GM18861 (cell line): Measurements from ENCODE around the gene EFHD2.
"Not testable (repeated sequence)": the region's sequence is repeated elsewhere in the genome, so short reads cannot be mapped to it uniquely, and the experiment has no call there.

Experiments used
- ATAC-seq: cut with Tn5 transposase; IDR thresholded peaks from one replicate; pipeline ENCODE4 v1.9.1; 2021; ENCODE audit not compliant: unreplicated experiment

Gene EFHD2, protein sequence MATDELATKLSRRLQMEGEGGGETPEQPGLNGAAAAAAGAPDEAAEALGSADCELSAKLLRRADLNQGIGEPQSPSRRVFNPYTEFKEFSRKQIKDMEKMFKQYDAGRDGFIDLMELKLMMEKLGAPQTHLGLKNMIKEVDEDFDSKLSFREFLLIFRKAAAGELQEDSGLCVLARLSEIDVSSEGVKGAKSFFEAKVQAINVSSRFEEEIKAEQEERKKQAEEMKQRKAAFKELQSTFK

DNA sequence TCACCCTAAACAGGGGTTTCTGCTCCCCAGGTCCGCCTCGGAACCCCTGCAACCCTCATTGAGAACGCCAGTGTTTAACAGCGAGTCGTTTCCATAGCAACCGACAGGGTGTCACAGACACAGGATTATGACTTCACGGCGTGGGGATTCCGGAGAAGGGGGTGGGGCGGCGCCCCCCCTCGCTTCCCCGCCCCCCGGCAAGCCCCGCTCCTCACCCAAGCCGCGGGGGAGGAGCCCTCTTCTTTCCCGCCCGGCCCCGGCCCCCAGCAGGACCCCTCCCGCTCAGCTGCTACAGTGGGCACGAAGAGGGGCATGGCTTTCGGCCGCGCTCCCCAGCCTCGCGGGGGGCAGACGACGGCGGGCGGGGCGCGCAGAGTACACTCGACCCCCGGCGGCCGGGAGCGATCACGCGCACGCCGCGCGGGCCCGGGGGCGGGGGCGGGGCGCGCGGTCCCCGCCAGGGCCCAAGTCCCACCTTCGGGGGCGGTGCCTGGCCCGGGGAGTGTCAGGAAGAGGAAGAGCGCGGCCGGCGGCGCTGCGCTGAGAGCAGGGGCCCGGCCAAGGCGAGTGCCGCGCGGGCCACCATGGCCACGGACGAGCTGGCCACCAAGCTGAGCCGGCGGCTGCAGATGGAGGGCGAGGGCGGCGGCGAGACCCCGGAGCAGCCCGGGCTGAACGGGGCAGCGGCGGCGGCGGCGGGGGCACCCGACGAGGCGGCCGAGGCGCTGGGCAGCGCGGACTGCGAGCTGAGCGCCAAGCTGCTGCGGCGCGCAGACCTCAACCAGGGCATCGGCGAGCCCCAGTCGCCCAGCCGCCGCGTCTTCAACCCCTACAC, at the start of gene EFHD2:
EFHD2 (plus strand) TSS at position 501 of the 835 bp plus-strand sequence; CDS start at position 585, 84 bp downstream.
- ATAC-seq = peak; percentile 59

DNA sequence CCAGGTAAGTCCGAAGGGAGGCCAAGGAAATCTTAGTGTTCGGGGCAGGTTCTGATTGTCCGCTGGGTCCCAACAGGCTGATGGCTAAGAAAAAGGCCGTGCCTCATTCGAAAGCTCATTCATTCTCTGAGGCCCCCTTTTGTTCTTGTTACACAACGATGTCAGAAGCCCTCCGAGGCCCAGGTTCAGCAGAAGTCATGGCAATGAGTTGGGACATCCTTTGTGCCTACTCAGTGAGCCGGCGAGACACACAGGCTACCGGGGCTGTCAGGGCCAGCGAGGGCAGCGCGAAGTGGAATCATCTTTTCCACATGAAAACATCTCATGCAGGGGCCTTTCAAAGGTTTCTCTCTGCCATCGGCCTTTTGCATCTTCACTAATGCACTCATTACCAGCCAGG, 49.0 kb upstream of the EFHD2 start:
- no peak for ATAC-seq

GRCh38 chr1:15362096-15362736, 47.5 kb upstream of the EFHD2 start:
- no peak for ATAC-seq

GRCh38 chr1:15362737-15363128, 47.0 kb upstream of the EFHD2 start:
- ATAC-seq = no peak

- ATAC-seq = no peak
These were observed 44.9 kb upstream of the EFHD2 start for GRCh38 chr1:15364740-15365139.

DNA sequence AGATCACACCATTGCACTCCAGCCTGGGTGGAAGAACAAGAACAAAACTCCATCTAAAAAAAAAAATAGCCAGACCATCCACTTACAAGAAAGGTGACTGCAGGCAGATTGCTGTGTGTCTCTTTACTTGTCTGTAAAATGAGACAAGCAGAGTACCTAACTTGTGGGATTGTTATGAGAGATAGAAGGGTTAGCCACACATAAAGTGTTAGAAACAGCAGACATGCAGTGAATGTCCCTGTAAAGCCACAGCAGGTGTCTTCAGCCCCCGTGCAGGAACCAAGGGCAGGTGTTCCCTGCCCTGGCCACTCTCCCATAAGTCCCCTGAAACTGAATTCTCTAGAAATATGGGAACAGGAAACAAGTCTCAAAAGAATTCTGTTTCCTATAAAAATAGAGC, 40.8 kb upstream of the EFHD2 start:
- no peak for ATAC-seq

DNA sequence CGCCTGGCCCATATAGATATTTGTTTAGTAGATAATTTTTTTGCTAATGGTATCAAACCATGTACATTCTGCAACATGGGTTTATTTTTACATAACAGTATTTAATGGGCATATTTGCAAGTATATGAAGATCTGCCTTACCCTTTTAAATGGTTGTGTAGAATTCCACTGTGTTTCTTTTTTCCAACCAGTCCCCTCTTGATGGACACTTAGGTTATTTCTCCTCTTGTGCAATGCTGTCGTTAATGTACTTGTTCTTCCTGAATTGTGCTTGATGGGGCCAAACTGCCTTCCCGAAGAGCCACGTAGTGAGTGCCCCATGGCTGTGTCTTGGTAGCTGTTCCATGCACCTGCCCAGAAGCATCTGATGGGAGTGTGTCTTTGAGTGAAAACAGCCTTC, 39.4 kb upstream of the EFHD2 start:
- ATAC-seq = no peak

- ATAC-seq = no peak
These were observed 38.7 kb upstream of the EFHD2 start for GRCh38 chr1:15370781-15371520.

DNA sequence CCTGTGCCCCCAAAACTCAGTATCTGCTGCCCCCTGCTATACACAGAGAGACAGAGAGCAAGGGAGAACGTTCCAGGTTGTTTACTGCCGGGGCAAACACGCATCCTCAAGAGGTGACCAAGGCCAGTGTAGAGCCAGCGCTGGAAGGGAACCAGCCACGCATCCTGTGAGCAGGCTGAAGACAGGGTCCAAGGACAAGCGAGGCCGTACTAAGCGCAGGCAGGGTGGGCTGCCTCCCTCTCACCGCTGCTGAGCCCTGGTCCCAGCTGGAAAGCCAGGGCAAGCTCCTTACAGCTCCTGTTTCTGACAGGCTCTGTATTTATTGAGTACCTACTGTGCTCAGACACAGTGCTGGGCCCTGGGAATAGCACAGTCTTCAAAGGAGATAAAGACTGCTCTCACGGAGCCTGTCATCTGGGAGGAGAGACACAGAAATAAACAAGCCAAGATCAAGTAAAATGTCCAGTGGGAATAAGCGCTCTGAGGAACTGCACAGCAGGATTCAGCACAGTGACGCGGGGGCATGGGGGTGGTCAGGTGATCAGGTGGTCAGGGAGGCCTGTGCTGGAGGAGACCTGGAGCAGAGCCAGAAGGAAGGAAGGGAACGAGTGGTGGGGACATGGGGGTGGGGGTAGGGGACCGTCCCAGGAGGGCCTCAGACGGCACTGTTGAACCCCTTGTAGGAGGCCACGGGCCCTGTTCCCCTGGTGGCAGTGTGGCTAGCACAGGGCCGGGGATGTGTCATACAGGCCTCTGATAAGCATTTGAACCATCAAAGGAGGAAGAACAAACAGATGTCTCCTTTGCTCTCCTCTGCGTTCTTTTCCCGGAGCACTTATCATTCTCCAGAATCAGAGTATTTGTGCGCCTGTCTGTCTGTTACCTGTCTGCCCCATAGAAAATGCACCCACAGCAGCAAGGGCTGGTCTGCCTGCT, 37.8 kb upstream of the EFHD2 start:
- no peak for ATAC-seq

DNA sequence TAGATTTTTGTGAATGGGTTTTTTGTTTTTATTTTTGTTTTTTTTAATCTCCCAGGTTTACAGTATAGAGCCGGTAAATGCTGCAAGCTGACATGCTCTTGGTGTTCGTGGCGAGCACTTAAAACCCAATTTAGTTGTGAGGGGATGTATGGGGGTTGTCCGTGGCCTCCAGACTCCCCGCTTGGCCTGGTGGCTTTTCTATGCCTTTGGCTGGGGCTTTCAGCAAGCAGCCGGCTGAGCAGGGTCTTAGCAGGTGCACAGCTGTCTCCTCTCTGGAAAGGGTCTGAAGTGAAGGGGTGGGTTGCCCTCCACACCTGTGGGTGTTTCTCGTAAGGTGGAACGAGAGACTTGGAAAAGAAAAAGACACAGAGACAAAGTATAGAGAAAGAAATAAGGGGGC, 31.0 kb upstream of the EFHD2 start:
- no peak for ATAC-seq

DNA sequence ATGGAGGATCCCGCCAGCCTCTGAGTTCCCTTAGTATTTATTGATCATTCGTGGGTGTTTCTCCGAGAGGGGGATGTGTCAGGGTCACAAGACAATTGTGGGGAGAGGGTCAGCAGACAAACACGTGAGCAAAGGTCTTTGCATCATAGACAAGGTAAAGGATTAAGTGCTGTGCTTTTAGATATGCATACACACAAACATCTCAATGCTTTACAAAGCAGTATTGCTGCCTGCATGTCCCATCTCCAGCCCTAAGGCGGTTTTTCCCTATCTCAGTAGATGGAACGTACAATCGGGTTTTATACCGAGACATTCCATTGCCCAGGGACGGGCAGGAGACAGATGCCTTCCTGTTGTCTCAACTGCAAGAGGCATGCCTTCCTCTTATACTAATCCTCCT, 30.5 kb upstream of the EFHD2 start:
- not testable (repeated sequence) for ATAC-seq

DNA sequence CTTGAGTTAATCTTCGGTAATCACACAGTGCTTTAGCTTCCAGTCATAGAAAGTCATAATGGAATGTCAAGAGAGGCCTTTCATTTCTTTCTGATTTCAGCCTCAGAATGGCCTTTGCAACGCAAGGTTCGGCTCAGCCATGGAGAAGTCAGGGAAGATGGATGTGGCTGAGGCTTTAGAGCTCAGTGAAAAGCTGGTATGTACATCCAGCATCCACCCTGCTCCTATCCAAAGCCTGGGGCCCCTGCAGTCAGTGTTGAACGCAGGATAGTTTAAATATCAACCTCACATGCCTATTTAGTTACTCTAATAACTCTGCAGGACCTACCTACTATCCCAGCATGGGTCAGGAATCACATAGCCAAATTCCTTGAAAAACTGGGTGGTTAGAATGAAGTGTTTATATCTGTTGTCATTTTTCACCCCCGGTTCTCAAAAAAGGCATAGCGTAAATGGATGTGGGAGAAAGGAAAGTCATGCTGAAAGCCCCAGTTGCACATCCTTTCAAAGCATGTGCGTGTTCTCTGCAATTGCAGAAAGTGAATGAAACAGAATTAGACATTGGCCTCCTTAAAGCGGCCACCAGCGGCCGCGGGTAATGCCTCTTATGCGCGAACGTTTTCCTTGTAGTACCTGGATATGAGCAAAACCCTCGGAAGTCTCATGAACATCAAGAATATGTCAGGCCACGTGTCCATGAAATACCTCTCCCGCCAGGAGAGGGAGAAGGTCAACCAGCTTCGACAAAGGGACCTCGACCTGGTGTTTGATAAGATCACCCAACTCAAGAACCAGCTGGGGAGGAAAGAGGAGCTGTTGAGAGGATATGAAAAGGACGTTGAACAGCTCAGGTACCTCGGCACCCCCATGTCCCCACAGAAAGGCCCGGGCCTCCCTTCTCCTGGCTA, 28.8 kb upstream of the EFHD2 start:
- no peak for ATAC-seq

DNA sequence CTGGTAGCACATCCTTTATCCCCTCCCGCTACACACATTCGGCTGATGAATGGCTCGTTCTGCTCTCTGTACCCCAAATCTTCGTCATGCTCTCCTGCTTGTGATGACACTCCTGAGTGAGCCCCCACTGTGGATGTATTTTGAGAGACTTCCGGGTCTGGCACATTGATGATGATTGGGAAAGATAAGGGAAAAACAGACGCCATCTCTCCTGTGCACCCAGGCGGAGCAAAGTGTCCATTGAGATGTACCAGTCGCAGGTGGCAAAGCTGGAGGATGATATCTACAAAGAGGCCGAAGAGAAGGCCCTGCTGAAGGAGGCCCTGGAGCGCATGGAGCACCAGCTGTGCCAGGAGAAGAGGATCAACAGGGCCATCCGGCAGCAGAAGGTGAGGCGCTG, 27.9 kb upstream of the EFHD2 start:
- ATAC-seq = no peak

DNA sequence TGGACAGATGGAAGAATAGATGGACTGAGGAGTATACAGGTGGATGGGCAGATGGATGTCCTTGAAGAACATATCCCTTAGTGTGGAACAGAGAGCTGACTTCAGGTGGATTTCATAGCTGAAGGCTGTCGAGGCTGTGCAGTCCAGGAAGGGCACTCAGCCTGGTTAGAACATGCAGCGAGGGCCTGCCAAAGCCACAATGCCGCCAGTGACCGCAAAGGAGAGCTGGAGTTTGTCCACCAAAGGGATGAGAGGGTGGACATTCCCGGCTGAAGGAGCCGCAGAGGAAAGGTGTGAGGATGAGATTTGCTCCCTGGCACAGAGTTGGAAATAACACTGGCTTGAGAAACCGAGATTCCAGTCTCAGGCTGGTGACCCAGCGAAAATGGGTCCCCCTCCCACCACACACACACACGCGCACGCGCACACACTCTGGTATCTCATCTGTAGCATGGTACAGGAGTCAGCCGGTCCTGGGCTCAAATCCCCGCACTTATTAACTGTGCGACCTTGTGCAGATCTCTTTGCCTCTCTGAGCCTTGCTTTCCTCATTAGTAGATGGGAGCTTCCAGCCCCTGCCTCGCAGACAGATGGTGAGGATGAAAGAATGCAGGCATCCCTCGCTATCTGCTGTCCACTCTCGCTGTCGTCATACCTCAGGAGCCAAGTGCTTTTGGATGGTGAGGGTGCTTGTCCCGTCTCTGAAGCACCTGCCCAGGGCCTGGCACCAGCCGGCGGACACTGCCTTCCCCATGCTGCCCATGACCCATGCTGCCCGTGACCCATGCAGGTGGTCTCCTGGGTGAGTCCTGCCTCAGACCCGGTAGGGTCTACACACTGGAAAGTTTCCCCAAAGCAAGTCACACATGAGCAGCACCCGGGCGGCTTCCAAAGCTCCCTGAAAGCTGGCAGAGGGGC, 26.8 kb upstream of the EFHD2 start:
- ATAC-seq = no peak

- ATAC-seq = no peak
These were observed 25.9 kb upstream of the EFHD2 start for GRCh38 chr1:15383810-15384209.

GRCh38 chr1:15384301-15384901, 25.3 kb upstream of the EFHD2 start:
- peak; percentile 62 for ATAC-seq

GRCh38 chr1:15385420-15385819, 24.3 kb upstream of the EFHD2 start:
- ATAC-seq = no peak
